B cell (primary cell): ENCODE measurements around the gene ZBP1.

Source experiments
- EZH2 ChIP-seq: IDR thresholded peaks from 2 replicates; pipeline ENCODE4 v1.6.1; 2012; ENCODE audit warnings: borderline replicate concordance, low read depth, mild to moderate bottlenecking, moderate library complexity, low read length; ENCODE audit not compliant: insufficient read depth, poor library complexity, severe bottlenecking
- TF ChIP-seq, protein P1 (sequence below): fragments of 200-600 bp; IDR thresholded peaks from one replicate; pipeline ENCODE4 v1.8.0; 2022; ENCODE audit warnings: antibody characterized with exemption, mild to moderate bottlenecking

DNA sequence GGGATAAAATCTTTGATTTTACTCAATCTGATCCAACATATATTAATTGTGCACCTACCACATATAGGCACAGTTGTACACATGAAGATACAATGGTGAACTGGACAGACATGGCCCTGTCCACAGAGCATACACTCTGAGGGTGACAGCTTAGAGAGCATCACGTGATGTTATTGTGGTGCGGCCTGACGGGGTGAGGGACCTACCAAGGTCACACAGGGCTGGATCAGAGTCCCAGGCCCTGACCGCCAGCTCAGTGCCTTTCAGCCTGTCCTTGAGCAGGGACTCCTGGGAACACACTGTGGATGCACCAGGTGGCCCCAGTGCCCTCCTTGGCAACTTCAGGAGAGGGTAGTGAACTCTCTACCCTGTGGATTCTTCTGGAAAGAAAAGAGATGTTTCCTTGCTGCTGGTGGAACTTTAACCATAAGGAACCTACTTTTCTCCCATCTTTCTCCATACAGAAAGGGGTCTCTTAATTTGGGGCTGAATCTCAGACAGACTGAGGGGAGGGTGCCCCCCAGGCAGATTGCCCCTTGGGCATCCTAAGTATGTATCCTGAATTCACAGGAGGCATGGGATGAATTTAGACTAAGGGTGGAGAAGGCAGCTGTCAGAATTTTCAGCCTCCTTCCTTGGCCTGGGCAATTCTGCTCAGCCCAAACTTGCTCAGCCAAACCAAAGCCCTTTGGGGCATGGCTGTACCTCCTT lies 32.8 kb downstream of the ZBP1 start:
- TF ChIP-seq, protein P1, sequence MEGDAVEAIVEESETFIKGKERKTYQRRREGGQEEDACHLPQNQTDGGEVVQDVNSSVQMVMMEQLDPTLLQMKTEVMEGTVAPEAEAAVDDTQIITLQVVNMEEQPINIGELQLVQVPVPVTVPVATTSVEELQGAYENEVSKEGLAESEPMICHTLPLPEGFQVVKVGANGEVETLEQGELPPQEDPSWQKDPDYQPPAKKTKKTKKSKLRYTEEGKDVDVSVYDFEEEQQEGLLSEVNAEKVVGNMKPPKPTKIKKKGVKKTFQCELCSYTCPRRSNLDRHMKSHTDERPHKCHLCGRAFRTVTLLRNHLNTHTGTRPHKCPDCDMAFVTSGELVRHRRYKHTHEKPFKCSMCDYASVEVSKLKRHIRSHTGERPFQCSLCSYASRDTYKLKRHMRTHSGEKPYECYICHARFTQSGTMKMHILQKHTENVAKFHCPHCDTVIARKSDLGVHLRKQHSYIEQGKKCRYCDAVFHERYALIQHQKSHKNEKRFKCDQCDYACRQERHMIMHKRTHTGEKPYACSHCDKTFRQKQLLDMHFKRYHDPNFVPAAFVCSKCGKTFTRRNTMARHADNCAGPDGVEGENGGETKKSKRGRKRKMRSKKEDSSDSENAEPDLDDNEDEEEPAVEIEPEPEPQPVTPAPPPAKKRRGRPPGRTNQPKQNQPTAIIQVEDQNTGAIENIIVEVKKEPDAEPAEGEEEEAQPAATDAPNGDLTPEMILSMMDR: no peak
- TF ChIP-seq EZH2: no peak
